ENCODE measurements around the gene PCBP2. TPM values are rescaled to one million over a fixed set of nuclear protein-coding genes. Genes with fewer than 3 reads are reported as not detected.

PCBP2 gene
- total RNA-seq, 1 experiment from 2014 or later, result 194 TPM

DNA sequence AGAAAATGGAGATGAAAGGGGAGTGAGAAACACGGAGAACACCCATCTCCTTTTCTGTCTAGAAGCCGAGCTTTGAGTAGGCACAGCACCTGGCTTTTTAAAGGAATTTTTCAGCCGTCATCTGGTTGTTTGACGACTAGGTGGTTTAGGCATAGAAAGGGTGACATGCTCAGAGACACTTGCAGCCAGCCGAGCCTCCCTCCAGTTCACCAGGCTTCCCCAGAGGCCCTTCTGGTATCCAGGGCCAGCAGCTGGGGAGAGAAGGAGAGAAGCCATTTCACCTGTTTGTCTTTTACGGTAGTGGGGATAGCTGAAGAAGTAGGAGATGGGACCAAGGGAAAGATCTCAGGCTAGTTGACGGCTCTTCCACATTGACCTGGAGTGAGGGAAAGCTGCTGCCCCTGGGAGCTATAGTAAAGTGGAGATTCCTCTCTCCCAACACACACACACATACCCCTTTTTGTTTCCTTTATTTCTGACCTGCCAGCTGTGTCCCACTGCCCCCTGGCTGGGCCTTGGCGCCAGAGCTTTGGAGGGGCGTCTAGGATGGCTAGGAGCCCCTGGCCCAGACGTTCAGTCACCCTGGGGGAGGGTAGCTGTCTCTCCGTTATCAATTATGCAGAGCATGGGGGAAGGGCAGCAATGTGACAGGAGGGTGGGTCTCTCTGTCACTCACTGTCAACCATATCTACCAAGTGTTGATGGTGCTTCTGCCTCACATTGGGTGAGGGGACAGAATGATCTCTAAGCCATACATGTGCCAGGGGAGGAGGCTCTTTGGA, 41.9 kb downstream of the PCBP2 start:
- no peak for DNase-seq (ENCODE audit: low read depth)

GRCh38 chr12:53495903-53496751, 44.2 kb downstream of the PCBP2 start:
- peak; percentile 50 for DNase-seq (ENCODE audit: low read depth)

GRCh38 chr12:53496752-53497032, 44.8 kb downstream of the PCBP2 start:
- no peak for DNase-seq (ENCODE audit: low read depth)

DNA sequence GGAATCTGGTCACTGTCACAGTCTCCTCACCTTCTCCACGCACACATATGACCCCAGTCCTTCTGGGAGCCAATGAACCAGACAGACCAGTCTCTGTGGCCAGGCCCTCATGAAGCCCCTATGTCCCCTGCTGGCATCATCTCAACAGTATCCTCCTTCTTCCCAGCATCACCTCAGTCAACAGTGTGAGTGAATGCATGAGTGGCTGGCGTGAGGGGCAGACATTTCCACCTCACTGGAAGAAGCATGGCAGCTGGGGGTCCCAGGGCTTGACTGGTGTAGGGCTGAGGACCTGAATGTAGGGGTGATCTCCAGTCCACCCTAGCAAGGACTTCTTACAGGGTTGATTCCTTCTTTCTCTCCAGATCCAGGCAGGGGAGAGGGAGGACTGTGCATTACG, 45.6 kb downstream of the PCBP2 start:
- DNase-seq (ENCODE audit: low read depth), result no peak

- no peak for DNase-seq (ENCODE audit: low read depth)
Measured at GRCh38 chr12:53498235-53498630, 46.3 kb downstream of the PCBP2 start.

DNA sequence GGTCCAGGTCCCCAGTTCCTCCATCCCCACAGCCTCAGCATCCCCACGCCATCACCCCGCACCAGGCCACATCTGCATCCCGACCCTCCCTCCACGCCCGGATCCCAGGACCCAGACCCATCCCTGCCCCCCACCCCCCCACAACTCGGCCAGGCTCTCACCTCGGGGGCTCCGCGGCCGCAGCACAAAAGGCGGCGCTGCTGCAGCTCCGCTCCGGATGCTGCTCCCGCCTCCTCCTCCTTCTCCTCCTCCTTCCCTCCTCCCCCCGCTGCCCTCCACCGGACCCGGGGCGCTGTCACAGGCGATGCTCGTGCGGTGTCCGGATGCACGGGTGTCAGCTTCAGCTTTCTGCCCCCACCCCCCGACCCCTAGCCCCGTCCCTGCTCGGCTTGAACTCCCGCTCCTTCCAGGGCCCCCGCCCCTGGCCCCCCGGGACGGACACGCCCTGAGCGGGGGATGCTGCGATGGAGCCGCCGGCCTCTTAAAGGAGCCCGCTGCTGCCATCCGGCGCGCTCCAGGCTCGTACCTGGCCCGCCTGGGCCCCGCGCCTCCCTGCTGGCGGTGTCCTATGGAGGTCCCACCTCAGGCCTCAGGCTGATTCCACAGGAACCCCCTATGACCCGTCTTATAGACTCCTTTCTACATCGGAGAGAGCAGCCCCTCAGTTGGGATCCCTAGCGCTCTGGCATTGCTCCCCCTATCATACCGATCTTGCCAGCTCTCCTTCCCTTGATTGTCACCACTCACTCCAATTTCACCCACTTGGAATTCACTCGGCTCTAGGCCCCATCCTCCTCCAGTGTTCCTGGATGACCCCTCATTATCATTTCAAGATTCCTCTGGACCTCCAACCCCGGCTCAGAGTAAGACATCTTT, 47.6 kb downstream of the PCBP2 start, which contains the start of gene MAP3K12:
Gene MAP3K12 (minus strand): TSS at position 193 of the 876 bp plus-strand sequence. CDS start 12,067 bp downstream, outside the sequence.
- peak; percentile 58 for DNase-seq (ENCODE audit: low read depth)

- peak; percentile 65 for DNase-seq (ENCODE audit: low read depth)
Measured at GRCh38 chr12:53500142-53500775, 48.4 kb downstream of the PCBP2 start.

DNA sequence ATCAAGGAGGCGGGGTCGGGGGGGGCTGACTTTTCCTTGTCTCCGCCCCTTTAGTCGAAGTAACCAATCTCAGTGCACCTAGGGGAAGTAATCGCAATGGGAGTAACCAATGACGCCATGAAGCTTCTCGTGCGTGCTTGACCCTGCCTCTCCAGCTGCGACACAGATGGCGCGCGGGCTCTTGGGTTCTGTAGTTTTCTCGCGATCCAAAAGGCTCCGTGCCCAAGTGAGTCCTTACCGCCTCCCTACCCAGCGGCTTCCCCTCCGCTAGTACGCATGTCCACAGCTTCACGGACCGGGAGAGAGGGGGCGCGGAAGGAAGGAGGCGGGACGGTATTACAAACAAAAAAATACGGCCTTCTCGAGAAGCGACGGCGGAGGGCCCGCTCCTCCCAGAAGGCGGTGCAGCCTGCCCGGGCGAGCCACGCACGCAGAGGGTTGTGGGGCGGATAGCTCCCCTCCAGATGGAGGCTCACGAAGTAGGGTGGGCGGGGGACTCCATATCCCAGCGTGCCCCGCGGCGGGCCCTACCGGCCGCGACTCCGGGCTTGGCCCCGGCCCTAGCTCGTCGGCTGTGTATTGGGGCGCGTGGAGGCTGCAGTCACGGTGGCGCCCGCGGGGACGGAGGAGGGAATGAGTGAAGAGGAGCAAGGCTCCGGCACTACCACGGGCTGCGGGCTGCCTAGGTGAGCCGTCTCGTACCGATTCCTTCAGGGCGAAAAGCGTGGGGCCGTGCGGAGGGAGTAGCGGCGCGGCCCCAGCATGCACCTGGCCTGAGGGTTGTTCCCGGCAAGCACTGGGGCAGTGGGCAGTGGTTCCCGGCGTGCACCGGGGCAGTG, 49.1 kb downstream of the PCBP2 start, which contains the start of gene TARBP2:
Gene TARBP2 (plus strand): TSS at position 508 of the 839 bp plus-strand sequence. CDS start 126 bp downstream, at position 634.
- DNase-seq (ENCODE audit: low read depth), result peak; percentile 99

- DNase-seq (ENCODE audit: low read depth), result no peak
Measured at GRCh38 chr12:53501615-53502181, 49.8 kb downstream of the PCBP2 start.

DNA sequence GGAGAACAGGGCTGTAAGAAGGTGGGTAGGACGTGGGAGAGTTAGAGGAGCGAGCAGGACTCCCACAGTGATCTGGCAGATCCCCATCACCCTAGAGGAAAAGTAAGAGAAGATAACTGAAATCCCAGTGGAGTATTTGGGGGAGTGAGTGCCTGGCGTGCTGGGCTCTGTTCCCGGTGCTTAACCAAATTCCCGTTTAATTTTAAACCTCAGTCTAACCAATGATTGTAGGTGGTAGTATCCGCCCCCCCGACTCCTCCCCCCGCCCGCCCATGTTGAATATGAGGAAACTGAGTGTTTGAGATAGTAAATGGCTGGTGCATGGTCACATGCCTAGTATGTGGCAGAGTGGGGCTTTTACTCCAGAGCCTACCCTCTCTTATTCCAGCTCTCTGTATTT, 50.4 kb downstream of the PCBP2 start:
- no peak for DNase-seq (ENCODE audit: low read depth)

- DNase-seq (ENCODE audit: low read depth), result no peak
Measured at GRCh38 chr12:53502983-53503728, 51.3 kb downstream of the PCBP2 start.

DNA sequence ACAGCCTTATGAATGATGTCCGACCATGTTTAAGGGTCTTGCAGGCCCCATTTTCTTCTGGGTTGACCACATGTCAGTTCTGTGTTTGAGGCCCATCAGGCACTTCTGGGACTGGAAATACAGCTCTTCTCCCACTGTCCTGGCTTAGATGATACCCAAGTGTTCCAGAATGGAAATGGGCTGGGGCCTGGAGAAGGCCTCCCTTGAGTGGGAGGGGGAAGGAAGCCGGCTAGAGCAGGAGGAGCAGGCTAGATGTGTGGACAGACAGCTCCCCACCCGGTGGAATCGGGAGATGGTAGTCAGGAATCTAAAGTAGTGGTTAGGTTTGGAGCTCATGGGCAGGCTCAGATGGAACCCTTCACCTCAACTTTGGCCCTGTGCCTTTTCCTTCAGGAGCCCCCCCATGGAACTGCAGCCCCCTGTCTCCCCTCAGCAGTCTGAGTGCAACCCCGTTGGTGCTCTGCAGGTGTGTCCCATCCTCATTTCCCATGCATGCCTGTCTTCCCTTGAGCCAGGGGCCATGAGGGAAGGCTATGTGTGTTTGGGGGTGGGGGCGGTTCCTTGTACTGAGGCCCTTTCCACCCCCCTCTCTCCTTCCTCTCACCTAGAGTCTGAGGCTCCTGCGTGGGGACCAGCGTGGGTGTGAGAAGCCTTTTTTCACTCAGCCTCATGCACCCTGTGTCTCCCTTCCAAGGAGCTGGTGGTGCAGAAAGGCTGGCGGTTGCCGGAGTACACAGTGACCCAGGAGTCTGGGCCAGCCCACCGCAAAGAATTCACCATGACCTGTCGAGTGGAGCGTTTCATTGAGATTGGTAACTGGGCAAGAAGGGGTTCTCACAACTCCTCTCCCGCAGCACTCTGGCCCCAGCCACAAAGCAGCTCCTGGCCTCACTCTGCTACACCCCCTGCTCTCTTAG, 52.4 kb downstream of the PCBP2 start:
- DNase-seq (ENCODE audit: low read depth), result no peak

DNA sequence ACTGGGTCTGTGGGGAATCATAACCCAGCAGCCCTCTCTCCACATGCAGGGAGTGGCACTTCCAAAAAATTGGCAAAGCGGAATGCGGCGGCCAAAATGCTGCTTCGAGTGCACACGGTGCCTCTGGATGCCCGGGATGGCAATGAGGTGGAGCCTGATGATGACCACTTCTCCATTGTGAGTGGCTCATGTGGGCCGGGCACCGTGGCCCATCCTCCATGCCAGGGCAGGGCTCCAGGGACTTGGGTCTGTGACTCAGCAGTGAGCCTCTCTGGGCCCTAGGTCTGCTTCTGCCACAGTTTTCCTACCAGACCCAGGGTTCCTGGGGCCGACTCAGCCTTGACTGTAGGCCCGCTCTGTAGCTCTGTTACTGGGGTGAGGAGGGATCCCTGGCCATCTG, 53.2 kb downstream of the PCBP2 start:
- peak; percentile 78 for DNase-seq (ENCODE audit: low read depth)

DNA sequence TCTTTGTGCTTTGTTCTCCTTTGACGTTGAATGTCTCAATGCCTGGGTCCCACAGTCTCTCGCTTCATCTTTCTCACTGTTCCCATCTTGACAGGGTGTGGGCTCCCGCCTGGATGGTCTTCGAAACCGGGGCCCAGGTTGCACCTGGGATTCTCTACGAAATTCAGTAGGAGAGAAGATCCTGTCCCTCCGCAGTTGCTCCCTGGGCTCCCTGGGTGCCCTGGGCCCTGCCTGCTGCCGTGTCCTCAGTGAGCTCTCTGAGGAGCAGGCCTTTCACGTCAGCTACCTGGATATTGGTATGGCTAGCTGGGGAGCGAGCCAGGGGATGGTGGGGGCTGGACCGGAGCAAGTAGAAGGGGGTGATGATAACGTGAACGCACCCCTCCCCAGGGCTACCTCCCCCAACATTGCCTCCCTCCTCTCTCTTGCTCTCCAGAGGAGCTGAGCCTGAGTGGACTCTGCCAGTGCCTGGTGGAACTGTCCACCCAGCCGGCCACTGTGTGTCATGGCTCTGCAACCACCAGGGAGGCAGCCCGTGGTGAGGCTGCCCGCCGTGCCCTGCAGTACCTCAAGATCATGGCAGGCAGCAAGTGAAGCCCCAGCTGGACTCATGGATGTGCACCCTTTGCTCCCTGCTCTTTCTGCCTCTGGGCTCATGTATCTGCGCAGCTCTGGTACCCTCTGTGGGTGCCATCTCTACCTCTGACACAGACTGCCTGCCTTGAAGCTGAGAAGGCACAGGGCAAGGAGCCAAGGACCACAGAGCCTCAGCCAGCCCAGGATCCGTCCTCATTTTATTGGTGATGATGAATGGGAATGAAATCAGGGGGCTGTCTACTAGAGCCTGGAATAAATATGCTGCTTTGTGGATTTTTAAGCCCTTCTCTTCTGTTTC, 53.9 kb downstream of the PCBP2 start:
- DNase-seq (ENCODE audit: low read depth), result peak; percentile 62

- no peak for DNase-seq (ENCODE audit: low read depth)
Measured at GRCh38 chr12:53506450-53506785, 54.5 kb downstream of the PCBP2 start.

- DNase-seq (ENCODE audit: low read depth), result no peak
Measured at GRCh38 chr12:53506881-53507602, 55.1 kb downstream of the PCBP2 start, which contains the start of gene NPFF. Gene NPFF (minus strand): TSS chr12:53507484. CDS start chr12:53507474, 10 bp downstream.

- DNase-seq (ENCODE audit: low read depth), result no peak
Measured at GRCh38 chr12:53507603-53507885, 55.6 kb downstream of the PCBP2 start.

Measured in M059J (cell line).